NCI-H128 (cell line): ENCODE measurements around the gene SEMA3G.

Experiments
- DNase-seq: peaks from one replicate; lab custom pipeline; 2025; ENCODE audit not compliant: unreplicated experiment; lab: John Stamatoyannopoulos, UW

SEMA3G gene

DNA sequence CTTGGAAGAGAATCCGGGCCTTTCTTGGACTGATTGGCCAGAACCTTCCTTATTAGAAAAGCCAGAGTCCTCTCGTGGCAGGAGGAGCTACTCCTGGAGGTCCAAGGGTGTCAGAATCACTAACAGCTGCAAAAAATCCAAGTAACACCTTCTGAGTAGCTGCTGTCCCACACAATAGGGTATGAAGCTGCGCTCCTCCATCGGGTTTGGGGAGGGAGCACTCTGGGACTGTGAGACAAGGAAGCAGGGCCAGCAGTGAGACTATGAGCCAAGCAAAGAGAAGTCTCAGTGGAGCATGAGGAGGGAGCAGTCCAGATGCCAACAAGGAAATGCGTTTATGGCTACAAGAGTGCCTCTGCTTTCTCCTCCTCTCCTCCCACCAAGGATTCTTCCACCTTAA lies 21.7 kb downstream of the SEMA3G start:
- DNase-seq, result no peak

DNA sequence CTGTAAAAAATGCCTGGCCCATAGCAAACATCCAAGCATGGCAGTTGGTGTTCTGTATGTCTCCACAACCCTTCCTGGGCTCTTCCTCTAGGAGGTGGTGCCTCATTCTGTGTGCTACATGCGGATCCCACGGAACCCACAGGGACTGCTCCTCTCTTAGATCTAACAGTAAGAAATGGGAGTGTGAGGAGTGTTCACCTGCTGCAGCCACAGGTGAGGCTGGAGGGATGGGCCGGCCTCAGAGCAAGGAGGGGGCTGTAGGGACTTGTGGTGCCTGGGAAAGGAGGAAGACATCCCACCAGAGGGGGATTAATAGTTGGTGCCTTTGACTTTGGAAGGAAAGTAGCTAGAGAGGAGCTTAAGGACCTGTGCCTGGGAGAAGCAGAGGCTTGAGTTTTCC lies 22.2 kb downstream of the SEMA3G start:
- DNase-seq, result no peak

DNA sequence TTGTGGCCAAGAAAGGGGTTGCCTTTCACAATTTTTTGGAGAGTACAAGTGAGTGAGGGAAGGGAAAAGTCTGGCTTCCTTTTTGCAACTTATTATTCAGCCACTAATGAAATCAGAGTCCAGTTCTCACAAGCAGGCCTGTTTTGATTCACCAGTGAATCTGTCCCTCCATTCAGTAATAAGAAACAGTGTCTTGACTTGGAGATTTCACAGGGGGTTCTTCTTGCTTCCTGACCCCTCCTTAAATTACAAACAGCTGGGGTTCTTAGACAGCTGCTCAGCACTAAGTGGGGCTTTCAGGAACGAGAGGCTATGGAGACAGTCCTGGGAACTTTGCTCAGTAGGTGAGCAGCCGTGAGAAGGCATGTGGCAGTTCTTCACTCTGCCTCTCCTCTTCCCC lies 24.5 kb downstream of the SEMA3G start:
- no peak for DNase-seq

DNA sequence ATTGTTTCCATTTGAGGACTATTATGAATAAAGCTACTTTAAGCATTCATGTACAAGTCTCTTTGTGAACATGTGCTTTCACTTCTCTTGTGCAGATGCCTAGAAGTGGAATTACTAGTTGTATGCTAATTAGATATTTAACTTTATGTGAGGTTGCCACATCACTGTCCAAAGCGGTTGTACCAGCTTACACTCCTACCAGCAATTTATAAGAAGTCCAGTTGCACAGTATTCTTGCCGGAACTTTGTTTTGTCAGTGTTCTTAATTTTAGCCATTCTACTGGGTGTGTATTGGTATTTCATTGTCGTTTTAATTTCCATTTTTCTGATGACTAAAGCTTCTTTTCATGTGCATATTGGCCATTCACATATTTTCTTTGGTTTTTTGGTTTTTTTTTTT lies 29.1 kb downstream of the SEMA3G start:
- no peak for DNase-seq

DNA sequence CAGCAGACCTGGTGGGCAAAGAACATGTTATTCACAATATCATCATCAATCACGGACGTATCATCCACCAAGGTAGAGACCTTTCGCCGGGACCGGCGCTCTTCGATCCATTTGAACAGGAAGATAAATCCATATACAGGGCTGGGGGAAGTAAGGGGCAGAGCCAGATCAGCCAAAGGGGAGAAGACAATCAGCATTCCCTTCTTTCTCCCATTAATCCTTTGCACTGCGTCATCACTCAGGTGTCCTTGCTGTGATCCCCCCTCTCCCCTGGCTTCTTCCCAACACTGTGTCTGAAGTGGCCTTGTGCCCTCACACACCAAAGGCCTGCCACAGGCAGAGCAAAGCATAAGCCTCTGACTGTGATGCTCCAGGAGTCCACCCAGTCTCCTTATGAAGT lies 36.4 kb downstream of the SEMA3G start:
- no peak for DNase-seq

DNA sequence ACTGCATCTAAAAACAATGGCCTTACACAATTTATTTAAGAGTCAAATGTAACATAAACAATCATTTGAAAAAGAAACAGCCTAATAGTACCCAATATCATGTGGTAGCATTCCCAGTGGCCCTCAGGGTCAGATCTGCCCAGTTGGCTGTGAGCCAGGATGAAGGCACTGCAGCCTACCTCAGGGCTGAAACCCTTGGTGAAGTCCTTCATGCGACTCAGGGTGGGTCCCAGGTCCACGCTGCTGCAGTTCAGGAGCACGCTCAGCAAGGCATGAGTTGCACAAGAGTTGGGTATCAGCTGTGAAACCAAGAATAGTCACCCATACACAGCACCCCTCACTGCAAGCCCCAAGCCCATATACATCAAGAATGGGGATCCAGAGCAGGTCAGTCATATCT lies 37.1 kb downstream of the SEMA3G start:
- no peak for DNase-seq

DNA sequence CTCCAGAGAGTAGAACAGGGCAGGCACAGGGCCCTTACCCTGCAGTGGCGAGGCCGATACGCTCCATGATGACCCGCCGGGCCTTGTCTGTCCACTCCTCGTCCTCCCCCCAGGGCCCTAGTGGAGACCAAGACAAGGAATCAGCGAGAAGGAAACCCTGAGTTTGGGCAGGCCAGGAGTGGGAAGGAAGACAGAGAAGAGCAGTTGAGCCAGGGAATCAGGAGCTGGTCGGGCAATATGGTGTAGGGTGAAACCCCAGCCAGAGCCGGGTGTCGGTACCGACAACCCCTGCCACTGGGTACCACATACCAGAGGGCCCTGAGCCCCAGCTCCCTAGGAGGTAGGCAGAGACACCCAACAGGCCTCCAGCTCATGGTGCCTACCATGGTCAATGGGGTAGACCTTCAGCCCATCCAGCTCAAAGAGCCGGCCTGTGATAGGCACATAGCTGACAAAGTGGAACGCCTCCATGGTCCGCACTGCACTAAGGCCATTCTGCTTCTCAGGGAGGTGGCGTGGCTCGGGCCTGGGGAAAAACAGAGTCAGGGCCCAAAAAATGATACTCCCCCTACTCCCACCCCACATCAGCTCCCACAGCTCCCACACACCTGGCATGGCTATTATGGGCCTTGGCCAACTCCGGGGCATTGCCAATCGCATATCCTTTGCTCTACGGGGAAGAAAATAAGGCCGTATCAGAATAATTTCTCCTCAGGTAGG lies 38.0 kb downstream of the SEMA3G start:
- DNase-seq, result no peak

DNA sequence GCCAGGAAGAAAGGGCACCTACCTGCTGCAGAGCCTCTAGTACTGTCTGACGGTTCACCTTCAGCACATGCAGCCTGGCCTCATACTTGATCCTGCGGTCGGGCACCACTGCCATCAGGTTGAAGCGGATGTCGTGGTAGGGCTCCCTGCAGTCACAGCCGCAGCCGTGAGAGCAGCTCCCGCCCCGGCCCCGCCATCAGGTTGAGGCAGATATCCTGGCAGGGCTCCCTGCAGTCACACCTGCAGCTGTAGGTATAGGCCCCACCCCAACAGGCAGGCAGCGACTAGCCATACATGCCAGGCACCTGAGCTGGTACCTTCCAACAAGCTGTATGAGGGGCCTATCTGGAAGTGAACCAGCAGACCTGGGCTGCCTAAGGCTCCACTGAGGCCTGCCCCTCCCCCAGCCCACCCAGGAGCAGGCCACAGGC lies 38.7 kb downstream of the SEMA3G start:
- no peak for DNase-seq

DNA sequence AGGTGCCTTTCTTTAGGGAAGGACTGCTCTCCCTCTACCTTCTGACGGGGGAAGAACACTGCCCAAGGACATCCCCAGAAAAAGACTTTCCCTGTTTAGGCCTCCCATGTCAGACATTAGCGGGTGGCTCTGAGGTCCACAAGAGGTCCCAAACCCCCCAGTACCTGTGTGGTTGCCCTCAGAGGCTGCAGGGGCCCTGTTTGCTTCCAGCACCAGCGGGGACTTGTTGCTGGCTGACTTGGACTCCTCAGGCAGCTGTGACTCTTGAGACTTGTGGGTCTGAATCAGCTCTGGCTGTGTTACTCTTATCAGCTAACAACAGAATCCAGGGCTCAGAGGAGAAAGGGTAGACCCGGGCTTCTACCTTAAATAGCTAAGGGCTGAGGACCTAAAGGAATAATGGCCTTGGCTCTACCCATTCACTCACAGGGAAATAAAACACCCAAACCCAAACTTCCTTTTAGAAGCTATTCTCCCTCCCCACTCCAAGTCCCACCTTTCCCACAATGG lies 39.2 kb downstream of the SEMA3G start:
- DNase-seq, result no peak

DNA sequence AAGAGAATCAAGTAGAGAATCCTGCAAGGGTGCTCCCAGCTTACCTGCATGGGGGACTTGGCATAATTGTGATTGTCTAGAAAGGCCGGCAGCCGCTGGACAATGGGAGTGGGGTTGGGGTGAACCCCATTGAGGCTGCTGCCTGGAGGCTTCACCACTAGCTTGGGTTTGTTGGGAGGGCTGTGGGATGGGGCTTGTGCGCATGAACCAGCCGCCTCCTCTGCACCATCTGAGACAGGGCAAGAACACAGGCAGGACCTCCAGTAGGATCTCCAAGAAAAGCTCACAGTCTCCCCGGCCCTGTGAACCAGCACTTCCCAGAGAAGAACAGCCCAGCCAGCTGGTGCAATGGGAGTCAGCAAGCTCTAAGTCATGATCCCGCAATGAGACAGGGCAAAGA lies 39.8 kb downstream of the SEMA3G start:
- no peak for DNase-seq

DNA sequence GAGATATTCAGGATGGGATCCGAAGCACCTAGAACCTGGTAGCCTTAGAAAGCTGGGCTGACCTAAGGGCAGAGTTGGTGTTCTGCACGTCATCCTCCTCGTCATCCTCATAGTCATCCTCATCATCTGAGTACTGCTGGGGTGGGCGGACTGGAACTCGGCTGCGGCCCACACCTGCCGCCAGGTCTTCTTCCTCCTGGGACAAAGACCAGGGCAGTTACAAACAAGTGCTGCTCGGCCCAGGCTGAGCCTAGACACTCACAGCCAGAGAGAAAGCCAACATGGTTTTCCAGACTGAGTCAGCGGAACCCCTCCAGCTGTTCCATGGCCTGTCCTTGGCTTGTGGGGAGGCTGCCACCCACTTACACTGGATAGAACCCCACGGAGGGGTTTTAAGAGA lies 40.5 kb downstream of the SEMA3G start:
- DNase-seq, result no peak

DNA sequence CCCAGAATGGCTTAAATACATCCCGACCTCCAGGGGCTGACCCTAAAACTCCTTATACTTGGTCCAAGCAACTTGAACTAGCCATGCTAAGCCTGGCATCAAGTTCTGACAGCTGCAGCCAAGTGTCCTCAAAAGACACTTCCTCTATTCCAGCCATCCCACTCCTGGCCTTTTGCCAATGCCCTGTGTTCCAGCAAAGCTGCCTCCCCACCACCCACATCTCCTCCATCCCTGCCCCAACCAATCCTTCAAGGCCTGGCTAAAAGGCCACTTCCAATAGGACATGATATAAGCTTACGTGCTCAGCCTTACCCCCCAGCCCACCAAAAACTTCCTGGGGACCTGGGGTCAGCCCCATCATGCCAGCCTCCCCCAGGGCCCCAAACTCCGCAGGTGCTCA lies 40.9 kb downstream of the SEMA3G start:
- DNase-seq, result no peak

DNA sequence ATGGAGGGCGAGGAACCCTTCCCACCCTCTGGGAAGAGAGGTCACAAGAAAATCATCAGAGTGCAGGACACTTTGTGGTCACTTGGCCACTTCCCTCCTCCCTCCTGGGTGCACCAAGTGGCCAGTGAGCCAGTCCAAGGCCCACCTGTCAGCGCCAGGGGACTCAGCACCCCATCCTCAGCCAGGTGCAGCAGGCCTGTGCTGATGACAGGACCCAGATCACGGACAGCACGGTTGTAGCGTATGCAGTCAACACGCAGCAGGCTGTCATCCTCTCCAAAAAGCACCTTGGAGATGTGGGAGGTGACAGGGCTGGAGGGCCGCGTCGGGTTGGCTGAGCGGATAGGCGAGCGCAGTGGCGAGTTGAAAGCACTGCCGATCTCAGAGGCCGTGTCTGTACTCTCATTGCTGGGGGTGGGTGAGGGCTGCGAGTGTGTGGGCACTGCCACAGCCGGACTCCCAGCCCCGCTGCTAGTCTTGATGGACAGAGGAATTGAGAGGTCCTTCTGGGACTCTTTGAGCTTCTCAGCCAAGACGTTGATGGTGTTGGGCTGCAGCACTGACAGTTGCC lies 41.5 kb downstream of the SEMA3G start:
- no peak for DNase-seq

DNA sequence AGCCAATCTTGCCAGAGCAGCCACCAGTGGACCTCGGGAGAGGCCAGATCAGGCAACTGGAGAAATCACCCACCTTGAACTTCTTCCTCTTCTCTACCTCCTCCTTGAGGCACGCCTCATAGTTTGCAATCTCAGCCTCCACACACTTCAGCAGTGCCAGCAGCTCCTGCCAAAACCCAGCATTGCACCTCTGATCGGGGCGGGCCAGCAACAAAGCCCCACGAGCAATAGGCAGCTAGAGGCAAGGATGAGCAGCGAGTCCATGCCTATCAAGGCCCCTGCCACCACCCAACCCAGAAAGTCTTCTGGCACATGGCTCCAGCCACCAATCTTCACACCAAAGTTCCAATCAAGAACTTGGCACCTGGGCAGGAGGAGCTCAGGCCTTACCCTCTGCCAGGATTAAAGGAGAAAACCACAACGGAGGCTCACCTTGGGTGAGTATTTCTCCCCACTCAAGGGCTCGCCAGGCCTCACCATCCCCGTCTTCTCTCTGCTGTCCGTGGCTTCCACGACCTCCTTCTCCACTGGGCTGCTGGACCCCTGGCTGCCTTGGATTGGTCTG lies 42.1 kb downstream of the SEMA3G start:
- DNase-seq, result no peak

DNA sequence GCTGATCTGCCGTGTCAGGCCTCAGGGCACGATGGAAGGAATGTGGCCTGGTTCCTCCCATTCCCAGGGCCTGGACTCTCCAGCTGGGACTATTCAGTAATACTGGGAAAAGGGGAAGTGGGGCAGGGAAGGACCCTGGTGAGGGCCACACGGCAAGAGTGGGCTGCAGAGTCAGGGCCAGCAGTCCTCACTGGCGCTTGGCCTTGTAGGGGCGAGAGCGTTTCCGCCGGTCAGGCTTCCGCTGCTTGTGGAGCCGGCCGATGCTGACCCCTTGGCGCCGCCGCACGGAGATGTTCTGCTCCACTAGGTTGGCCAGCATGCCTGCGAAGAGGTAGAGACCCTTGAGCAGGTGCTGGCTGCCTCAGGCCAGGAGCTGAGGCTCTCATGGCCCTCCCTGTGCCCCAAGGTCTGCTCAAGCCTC lies 42.8 kb downstream of the SEMA3G start:
- no peak for DNase-seq

DNA sequence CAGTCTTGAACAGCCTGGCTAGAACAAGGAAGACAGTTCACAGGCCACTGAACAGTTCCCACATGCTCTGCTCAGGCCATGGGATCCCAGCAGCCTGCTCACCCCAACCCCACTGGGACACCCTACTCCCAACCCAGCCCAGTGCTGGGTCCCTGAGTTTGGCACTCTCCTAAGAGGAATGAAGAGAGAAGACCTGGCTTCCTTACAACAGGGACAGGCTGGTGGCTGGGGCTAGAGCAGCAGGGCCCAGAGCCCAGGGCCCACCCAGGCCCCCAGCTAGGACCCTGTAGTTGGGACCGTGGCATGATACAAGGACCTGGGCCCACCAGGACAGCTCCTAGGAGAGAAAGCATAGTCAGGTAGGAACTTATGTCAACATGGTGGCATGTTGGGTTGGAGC lies 43.4 kb downstream of the SEMA3G start:
- no peak for DNase-seq

DNA sequence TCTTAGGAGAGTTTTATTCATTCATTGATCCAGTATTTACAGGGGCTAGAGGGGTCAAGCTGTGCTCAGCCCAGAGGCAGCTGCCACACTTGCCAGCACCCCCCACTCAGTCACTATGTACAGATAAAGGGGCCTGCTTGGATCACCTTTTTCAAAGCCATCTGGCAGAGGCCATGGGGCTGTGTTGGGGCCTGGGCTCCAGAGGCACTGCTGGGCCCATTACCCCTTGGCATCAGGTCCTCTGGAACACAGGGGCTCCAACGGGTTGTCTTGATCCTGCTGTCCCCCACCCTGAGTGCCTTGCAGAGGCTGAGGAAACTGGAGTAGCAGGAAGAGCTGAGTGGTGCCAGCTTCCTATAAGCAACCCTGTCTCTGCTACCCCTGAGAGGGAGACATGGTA lies 43.9 kb downstream of the SEMA3G start:
- DNase-seq, result no peak

DNA sequence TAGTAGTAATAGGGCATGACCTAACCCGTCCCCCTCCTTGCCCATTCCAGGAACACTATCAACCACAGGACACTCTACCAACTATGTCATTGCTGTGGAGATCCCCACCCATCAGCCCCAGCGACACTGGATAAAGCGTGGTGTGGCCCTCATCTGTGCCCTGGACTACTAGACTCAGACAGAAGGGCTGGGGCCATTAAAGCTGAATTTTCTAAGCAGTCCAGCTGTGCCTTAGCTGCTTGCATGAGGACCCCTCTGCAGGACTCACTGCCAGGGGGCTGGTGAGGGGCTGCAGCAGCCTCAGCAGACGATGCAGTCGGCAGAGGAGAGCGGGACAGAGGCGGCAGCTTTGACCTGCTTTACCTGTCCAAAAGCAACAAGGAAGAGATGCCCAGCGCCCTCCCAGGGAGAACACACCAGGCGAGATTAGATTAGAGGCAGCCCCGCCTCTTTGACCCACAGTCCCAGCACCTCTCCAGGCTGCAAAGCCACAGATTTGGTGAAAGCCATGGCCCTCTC lies 44.6 kb downstream of the SEMA3G start:
- DNase-seq, result no peak

DNA sequence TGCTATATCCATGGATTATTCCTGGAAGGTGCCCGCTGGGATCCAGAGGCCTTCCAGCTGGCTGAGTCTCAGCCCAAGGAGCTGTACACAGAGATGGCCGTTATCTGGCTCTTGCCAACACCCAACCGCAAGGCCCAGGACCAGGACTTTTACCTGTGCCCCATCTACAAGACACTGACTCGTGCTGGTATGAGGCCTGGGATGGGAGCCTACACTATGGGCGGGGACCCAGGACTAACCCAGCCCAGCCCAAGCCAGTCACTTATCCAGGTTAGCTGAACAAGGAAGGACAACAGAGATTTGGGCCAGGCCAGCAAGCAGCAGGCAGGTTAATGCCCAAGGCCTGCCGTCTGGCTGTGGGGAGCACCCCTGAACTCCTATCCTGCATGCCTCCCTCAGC lies 45.3 kb downstream of the SEMA3G start:
- DNase-seq, result no peak

DNA sequence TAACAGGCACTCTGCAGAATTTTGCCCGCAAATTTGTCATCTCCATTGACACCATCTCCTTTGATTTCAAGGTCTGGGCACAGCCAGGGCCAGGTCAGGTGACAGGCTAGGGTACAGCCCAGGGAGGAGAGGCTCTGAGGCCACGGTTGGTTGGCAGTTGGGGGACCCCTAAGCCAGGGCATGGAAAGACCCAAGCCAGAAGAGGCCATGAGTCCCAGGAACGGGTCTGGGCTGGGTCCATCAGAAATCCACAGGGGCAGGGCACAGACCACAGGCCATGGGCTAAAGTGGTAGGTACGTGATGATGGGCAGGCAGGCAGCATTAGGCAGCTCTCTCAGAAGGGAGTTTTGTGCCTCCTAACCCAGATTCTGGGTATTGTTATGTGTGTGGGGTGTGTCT lies 45.8 kb downstream of the SEMA3G start:
- DNase-seq, result no peak

DNA sequence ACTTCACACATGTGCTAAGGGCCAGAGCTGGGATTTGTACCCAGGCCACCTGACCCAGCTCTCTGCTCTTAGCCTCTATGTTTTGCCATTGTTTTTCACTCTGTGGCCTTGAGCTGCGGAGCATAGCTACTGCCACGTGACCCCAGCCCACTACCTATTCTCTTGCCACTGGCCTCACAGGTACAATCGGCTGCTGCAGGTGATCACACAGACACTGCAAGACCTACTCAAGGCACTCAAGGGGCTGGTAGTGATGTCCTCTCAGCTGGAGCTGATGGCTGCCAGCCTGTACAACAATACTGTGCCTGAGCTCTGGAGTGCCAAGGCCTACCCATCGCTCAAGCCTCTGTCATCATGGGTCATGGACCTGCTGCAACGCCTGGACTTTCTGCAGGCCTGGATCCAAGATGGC lies 46.2 kb downstream of the SEMA3G start:
- DNase-seq, result no peak

DNA sequence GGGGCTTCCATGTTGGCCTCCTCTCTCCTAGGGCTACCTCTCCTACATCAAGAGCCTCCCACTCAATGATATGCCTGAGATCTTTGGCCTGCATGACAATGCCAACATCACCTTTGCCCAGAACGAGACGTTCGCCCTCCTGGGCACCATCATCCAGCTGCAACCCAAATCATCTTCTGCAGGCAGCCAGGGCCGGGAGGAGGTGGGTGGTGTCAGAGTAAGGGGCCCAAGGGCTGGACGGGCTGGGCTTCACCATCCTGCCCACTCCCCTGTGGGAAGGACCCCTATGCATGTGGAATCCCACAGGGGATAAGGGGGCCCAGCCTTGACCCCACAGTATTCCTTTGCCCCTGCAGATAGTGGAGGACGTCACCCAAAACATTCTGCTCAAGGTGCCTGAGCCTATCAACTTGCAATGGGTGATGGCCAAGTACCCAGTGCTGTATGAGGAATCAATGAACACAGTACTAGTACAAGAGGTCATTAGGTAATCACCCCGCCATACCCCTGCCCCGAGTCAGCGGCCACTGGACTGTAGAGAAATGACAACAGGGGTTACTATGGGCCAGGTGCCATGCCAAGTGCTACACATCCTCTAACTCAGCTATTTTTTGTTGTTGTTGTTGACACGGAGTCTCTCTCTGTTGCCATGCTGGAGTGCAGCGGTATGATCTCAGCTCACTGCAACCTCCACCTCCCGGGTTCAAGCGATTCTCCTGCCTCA lies 47.1 kb downstream of the SEMA3G start:
- no peak for DNase-seq
